Keratinocyte (primary cell): ENCODE results near the gene AOAH. TPM values are rescaled to one million over a fixed set of nuclear protein-coding genes. Genes with fewer than 3 reads are reported as not detected.

Experiments
- DNase-seq: peaks from one replicate; pipeline ENCODE4 v3.0.0-alpha.2; 2011; ENCODE audit warnings: low read depth, missing footprints, low spot score
- FAIRE-seq: peaks from 2 replicates; lab custom pipeline; 2011; peaks lifted over from hg19 to GRCh38; lab: Jason Lieb, UNC
- H2AFZ ChIP-seq: 2 replicates; pipeline ENCODE4 v1.6.0; 2012; ENCODE audit warnings: low read length, control low read depth, inconsistent platforms; ENCODE audit not compliant: control insufficient read depth
- H3K27ac ChIP-seq: 2 replicates; pipeline ENCODE4 v1.5.1; 2011; ENCODE audit warnings: low read length; ENCODE audit not compliant: control insufficient read depth, insufficient read depth
- H3K27me3 ChIP-seq: 3 replicates; pipeline ENCODE4 v1.6.0; 2011; ENCODE audit warnings: low read length; ENCODE audit not compliant: control insufficient read depth, insufficient read depth; ENCODE audit errors: extremely low read depth
- H3K36me3 ChIP-seq, 2 experiments: 2 replicates in 1 of 2; 3 replicates in 1 of 2; pipeline ENCODE4 v1.5.1; 2011; ENCODE audit warnings: low read length in 2 of 2, mild to moderate bottlenecking in 1 of 2; ENCODE audit not compliant: control insufficient read depth in 2 of 2, insufficient read depth in 2 of 2; ENCODE audit errors: extremely low read depth in 1 of 2
- H3K4me1 ChIP-seq: 3 replicates; pipeline ENCODE4 v1.5.1; 2011; ENCODE audit warnings: low read length; ENCODE audit not compliant: control insufficient read depth, insufficient read depth; ENCODE audit errors: extremely low read depth
- H3K4me2 ChIP-seq: 3 replicates; pipeline ENCODE4 v1.6.0; 2011; ENCODE audit warnings: low read depth, low read length; ENCODE audit not compliant: control insufficient read depth, insufficient read depth; ENCODE audit errors: extremely low read depth
- H3K4me3 ChIP-seq, 3 experiments: fragments of 200-600 bp in 1 of 3; sonication (generic) in 1 of 3; 2 replicates in 2 of 3; 3 replicates in 1 of 3; pipeline ENCODE4 v1.5.1; 2011 to 2016; ENCODE audit warnings: low read length in 3 of 3, mild to moderate bottlenecking in 3 of 3, control low read depth in 2 of 3, inconsistent platforms in 1 of 3, low read depth in 1 of 3, mixed read lengths in 1 of 3, mixed run types in 1 of 3, moderate library complexity in 1 of 3; ENCODE audit not compliant: control insufficient read depth in 2 of 3, insufficient read depth in 2 of 3; ENCODE audit errors: extremely low read depth in 1 of 3
- H3K79me2 ChIP-seq: 2 replicates; pipeline ENCODE4 v1.6.0; 2012; ENCODE audit warnings: low read length; ENCODE audit not compliant: control insufficient read depth, insufficient read depth
- H3K9ac ChIP-seq: 3 replicates; pipeline ENCODE4 v1.6.0; 2011; ENCODE audit warnings: low read length; ENCODE audit not compliant: control insufficient read depth, insufficient read depth; ENCODE audit errors: extremely low read depth
- H3K9me1 ChIP-seq: 3 replicates; pipeline ENCODE4 v1.6.0; 2011; ENCODE audit warnings: low read length; ENCODE audit not compliant: control insufficient read depth, insufficient read depth; ENCODE audit errors: extremely low read depth
- H3K9me3 ChIP-seq: 2 replicates; pipeline ENCODE4 v1.5.1; 2012; ENCODE audit warnings: low read depth, low read length; ENCODE audit not compliant: control insufficient read depth
- H4K20me1 ChIP-seq: 3 replicates; pipeline ENCODE4 v1.6.0; 2011; ENCODE audit warnings: low read length; ENCODE audit not compliant: control insufficient read depth, insufficient read depth; ENCODE audit errors: extremely low read depth
- CTCF ChIP-seq, 3 experiments: IDR thresholded peaks in 1 of 3; conservative IDR thresholded peaks in 1 of 3; optimal IDR thresholded peaks in 1 of 3; 2 replicates in 2 of 3; 3 replicates in 1 of 3; pipeline versions ENCODE3 to v1.5.1; 2011; ENCODE audit warnings: low read length in 3 of 3, mild to moderate bottlenecking in 3 of 3, moderate library complexity in 2 of 3, control low read depth in 1 of 3, inconsistent platforms in 1 of 3; ENCODE audit not compliant: insufficient read depth in 2 of 3; ENCODE audit errors: extremely low read depth in 1 of 3
- EZH2 ChIP-seq: IDR thresholded peaks from one replicate; pipeline ENCODE4 v1.6.1; 2012; ENCODE audit warnings: inconsistent platforms, mild to moderate bottlenecking, low read length, moderate library complexity
- dilution Hi-C: fragments of 300-500 bp; cut with MboI; formaldehyde crosslinking; loops from one replicate; pipeline ENCODE4 v1.7.0; 2020; ENCODE audit warnings: low sequenced_read_pairs; ENCODE audit not compliant: extremely low pct_ligation_motif_present
- polyA plus RNA-seq, 5 experiments: library from polyadenylated mRNA; depleted of rRNA in 3 of 5; stranded (reverse) in 3 of 5; stranded (forward) in 1 of 5; unstranded in 1 of 5; fragments of >200 nt; gene quantifications; 1 replicate in 1 of 5; 2 replicates in 3 of 5; 3 replicates in 1 of 5; pipeline versions ENCODE4 v1.2.1 to v1.2.3, GENCODE V29; 2011 to 2012; ENCODE audit warnings: missing spikeins in 2 of 5, low read depth in 1 of 5, low replicate concordance in 1 of 5

AOAH gene
- polyA plus RNA-seq, 1 donor (not counting 4 experiments of a cell fraction or from before 2014, with no cell fraction given) = 0.43 TPM

DNA sequence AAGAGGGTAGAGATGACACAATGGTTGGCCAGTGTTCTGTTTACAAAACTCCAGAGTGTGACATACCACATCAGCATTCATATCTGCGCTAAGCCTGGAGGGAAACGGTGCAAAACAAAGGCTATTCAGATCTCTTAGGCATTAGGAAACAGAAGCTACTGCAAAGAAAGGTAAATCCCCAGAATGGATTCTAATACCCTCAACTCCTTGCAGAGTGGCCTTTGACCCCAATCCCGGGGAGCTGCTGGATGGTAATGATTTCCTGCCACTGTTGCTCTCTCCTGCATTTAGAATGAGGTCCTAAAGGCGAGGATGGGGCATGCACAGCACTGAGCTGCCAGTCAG is 65.2 kb downstream of the AOAH start:
- Histone ChIP-seq H3K27me3 (no peaks in the 10 kb centered on the region), H3K4me3 (no peak overlapping the region), H3K36me3 (no peaks in the 10 kb centered on the region), H3K4me2 (peak overlapping the region; percentile 49), H3K79me2 (no peaks in the 10 kb centered on the region), H3K9me1 (no peaks in the 10 kb centered on the region), H4K20me1 (no peaks in the 10 kb centered on the region), H3K27ac (peak overlapping the region; percentile 72), H3K9ac (peak overlapping the region; percentile 53), H3K9me3 (no peaks in the 10 kb centered on the region), H3K4me1 (peaks cover 16% of the 10 kb centered on the region), H2AFZ (no peak overlapping the region)
- TF ChIP-seq CTCF (optimal IDR thresholded peaks at IDR 0.05 in 1 of 3, IDR thresholded peaks at IDR 0.05 in 1 of 3, conservative IDR thresholded peaks at IDR 0.05 in 1 of 3; ENCODE audit: extremely low read depth in 1 of 3, insufficient read depth in 2 of 3, low read length in 3 of 3) = no peak
- TF ChIP-seq EZH2 = no peak
- FAIRE-seq (peak; percentile 80), DNase-seq (no peak)
- dilution Hi-C loops = loop anchor here (25.0 kb wide), 1 partner anchor 172 kb away; no protein-coding TSS in a partner anchor

GRCh38 chr7:36658335-36659171 is 65.7 kb downstream of the AOAH start:
- H3K4me1 ChIP-seq = peaks cover 16% of the 10 kb centered on the region
- H4K20me1 ChIP-seq = no peaks in the 10 kb centered on the region
- H2AFZ ChIP-seq = no peak overlapping the region
- DNase-seq (peak; percentile 65), FAIRE-seq (peak; percentile 17)
- TF ChIP-seq EZH2 (no peak), CTCF (optimal IDR thresholded peaks at IDR 0.05 in 1 of 3, IDR thresholded peaks at IDR 0.05 in 1 of 3, conservative IDR thresholded peaks at IDR 0.05 in 1 of 3; ENCODE audit: extremely low read depth in 1 of 3, insufficient read depth in 2 of 3, low read length in 3 of 3) (no peak)
- dilution Hi-C loops = loop anchor here (25.0 kb wide), 1 partner anchor 171 kb away; no protein-coding TSS in a partner anchor
- peak overlapping the region; percentile 72 for H3K27ac ChIP-seq
- H3K79me2 ChIP-seq = no peaks in the 10 kb centered on the region
- H3K9ac ChIP-seq = peak overlapping the region; percentile 53
- no peak overlapping the region for H3K4me3 ChIP-seq
- no peaks in the 10 kb centered on the region for H3K9me3 ChIP-seq
- no peaks in the 10 kb centered on the region for H3K27me3 ChIP-seq
- H3K4me2 ChIP-seq = peak overlapping the region; percentile 49
- H3K36me3 ChIP-seq = no peaks in the 10 kb centered on the region
- no peaks in the 10 kb centered on the region for H3K9me1 ChIP-seq
